LNCaP clone FGC (cell line): Measurements from ENCODE around the gene C11orf86.

Experiments used
- DNase-seq: peaks from one replicate; pipeline ENCODE4 v3.0.0-alpha.2; 2011; ENCODE audit warnings: low read depth
- H3K4me3 ChIP-seq: 2 replicates; pipeline ENCODE4 v1.5.1; 2011; ENCODE audit warnings: mild to moderate bottlenecking, low read depth, low read length, control low read depth
- CTCF ChIP-seq: IDR thresholded peaks from 2 replicates; pipeline ENCODE4 v1.5.1; 2012; ENCODE audit warnings: mild to moderate bottlenecking; ENCODE audit not compliant: control insufficient read depth, insufficient read depth; ENCODE audit errors: extremely low read depth

C11orf86 gene

GRCh38 chr11:66964495-66964894 is 10.6 kb upstream of the C11orf86 start:
- no peak for TF ChIP-seq CTCF
- no peak for DNase-seq
- H3K4me3 ChIP-seq = no peak overlapping the region

- TF ChIP-seq CTCF = no peak
- no peak for DNase-seq
- H3K4me3 ChIP-seq = no peak overlapping the region
These were observed 8.8 kb upstream of the C11orf86 start for GRCh38 chr11:66966351-66966750.

- no peak for TF ChIP-seq CTCF
- no peak for DNase-seq
- H3K4me3 ChIP-seq = no peak overlapping the region
These were observed 7.3 kb upstream of the C11orf86 start for GRCh38 chr11:66967670-66968425.

GRCh38 chr11:66969584-66970225 is 5.4 kb upstream of the C11orf86 start:
- no peak for TF ChIP-seq CTCF
- H3K4me3 ChIP-seq = no peak overlapping the region
- no peak for DNase-seq

- no peak for TF ChIP-seq CTCF
- no peak overlapping the region for H3K4me3 ChIP-seq
- DNase-seq = no peak
These were observed 4.7 kb upstream of the C11orf86 start for GRCh38 chr11:66970371-66970806.

- DNase-seq = no peak
- H3K4me3 ChIP-seq = no peak overlapping the region
- TF ChIP-seq CTCF = no peak
These were observed 4.2 kb upstream of the C11orf86 start for GRCh38 chr11:66970807-66971442.
